Kidney (tissue), 14 donors: ENCODE results near the gene DNMBP. TPM values are rescaled to one million over a fixed set of nuclear protein-coding genes. Genes with fewer than 3 reads are reported as not detected.

ENCODE experiments used
- DNase-seq, 5 donors: peaks; one replicate each; pipeline ENCODE4 v3.0.0-alpha.2; 2013 to 2020
- FAIRE-seq: peaks from 2 replicates; lab custom pipeline; 2012; peaks lifted over from hg19 to GRCh38; lab: Jason Lieb, UNC
- H3K27ac ChIP-seq, 2 donors: one replicate each; pipeline ENCODE4 v1.7.0; 2013; ENCODE audit warnings: low read depth in 2 of 2, low read length in 2 of 2, inconsistent platforms in 1 of 2
- H3K27me3 ChIP-seq: one replicate; pipeline ENCODE4 v1.7.1; 2013; ENCODE audit warnings: low read length, inconsistent platforms; ENCODE audit not compliant: control insufficient read depth, insufficient read depth
- H3K36me3 ChIP-seq, 3 donors: one replicate each; pipeline versions ENCODE4 v1.7.0 to v1.7.1; 2013; ENCODE audit warnings: low read length in 3 of 3, control low read depth in 1 of 3, inconsistent platforms in 1 of 3; ENCODE audit not compliant: insufficient read depth in 3 of 3, control insufficient read depth in 2 of 3
- H3K4me1 ChIP-seq, 3 donors: one replicate each; pipeline versions ENCODE4 v1.7.0 to v1.7.1; 2013; ENCODE audit warnings: low read length in 3 of 3, inconsistent platforms in 1 of 3, low read depth in 1 of 3; ENCODE audit not compliant: control insufficient read depth in 2 of 3, insufficient read depth in 2 of 3
- H3K4me3 ChIP-seq, 3 donors: one replicate each; pipeline versions ENCODE4 v1.7.0 to v1.8.1; 2013; ENCODE audit warnings: low read length in 3 of 3, control low read depth in 1 of 3, inconsistent platforms in 1 of 3
- H3K9ac ChIP-seq, 3 donors: one replicate each; pipeline versions ENCODE4 v1.7.0 to v1.7.1; 2013; ENCODE audit warnings: low read length in 3 of 3, control low read depth in 1 of 3, inconsistent platforms in 1 of 3
- H3K9me3 ChIP-seq, 3 donors: one replicate each; pipeline versions ENCODE4 v1.7.0 to v1.7.1; 2013; ENCODE audit warnings: low read length in 3 of 3, control low read depth in 1 of 3, inconsistent platforms in 1 of 3; ENCODE audit not compliant: control insufficient read depth in 2 of 3, insufficient read depth in 1 of 3
- CTCF ChIP-seq: IDR thresholded peaks from 3 replicates; pipeline ENCODE4 v1.5.1; 2012; ENCODE audit warnings: mild to moderate bottlenecking, moderate library complexity, borderline replicate concordance; ENCODE audit not compliant: insufficient read depth; ENCODE audit errors: extremely low read depth
- intact Hi-C: fragments of 100-400 bp; cut with DNase I; formaldehyde crosslinking; loops from one replicate; pipeline ENCODE4 v1.11.1; 2022
- polyA plus RNA-seq: library from polyadenylated mRNA; stranded (reverse); fragments of 350-450 nt; fragmentation: Illumina TruSeq; extraction: RNeasy Lipid Tissue Mini Kit (QIAGEN cat#74804); gene quantifications from one replicate; pipeline ENCODE4 v1.2.3, GENCODE V29; 2014; ENCODE audit warnings: low read depth, low replicate concordance; ENCODE audit not compliant: insufficient read depth
- total RNA-seq: library from RNA; stranded (reverse); fragmentation: NEBNext Ultra II Directional; extraction: Animal tissue kit (Norgen Biotek cat#: 25700); gene quantifications from one replicate; pipeline ENCODE4 v1.2.1, GENCODE V29; 2021
- donor health status: control.
- donor health status: control.
- donor health status: control.
- donor health status: control.
- donor health status: control.
- donor health status: DM: yes; HTN: yes; CAD: no.
- donor health status: Normal renal cell carcinoma (clear cell type).

The DNMBP gene
- total and polyA plus RNA-seq, 2 donors from 2014 or later = 11.6 to 23.7 TPM

GRCh38 chr10:99981581-99982199 is 28.1 kb downstream of the DNMBP start:
- Histone ChIP-seq H3K9ac (no peak overlapping the region), H3K4me3 (peak overlapping the region in 1 of 3 donors; percentile 22), H3K36me3 (no peaks in the 10 kb centered on the region), H3K27ac (peak overlapping the region in 1 of 2 donors; percentile 28), H3K9me3 (no peaks in the 10 kb centered on the region), H3K27me3 (no peaks in the 10 kb centered on the region), H3K4me1 (peaks cover 10 to 34% (median 24%) of the 10 kb centered on the region in 3 donors)
- intact Hi-C loops = no loop called here
- DNase-seq (no peak), FAIRE-seq (no peak)
- no peak for TF ChIP-seq CTCF

GRCh38 chr10:99979066-99979685 is 30.6 kb downstream of the DNMBP start:
- TF ChIP-seq CTCF = no peak
- Histone ChIP-seq H3K27me3 (no peaks in the 10 kb centered on the region), H3K27ac (no peak overlapping the region), H3K4me3 (no peak overlapping the region), H3K36me3 (no peaks in the 10 kb centered on the region), H3K4me1 (peaks cover 10 to 34% (median 29%) of the 10 kb centered on the region in 3 donors), H3K9me3 (no peaks in the 10 kb centered on the region), H3K9ac (no peak overlapping the region)
- DNase-seq = no peak
- intact Hi-C loops = no loop called here
- no peak for FAIRE-seq

GRCh38 chr10:99977916-99978315 is 31.8 kb downstream of the DNMBP start:
- peaks cover 5 to 27% (median 26%) of the 10 kb centered on the region in 3 donors for H3K4me1 ChIP-seq
- intact Hi-C loops = no loop called here
- TF ChIP-seq CTCF = no peak
- no peak overlapping the region for H3K27ac ChIP-seq
- DNase-seq (no peak), FAIRE-seq (no peak)
- H3K4me3 ChIP-seq = no peak overlapping the region
- H3K9ac ChIP-seq = no peak overlapping the region
- no peaks in the 10 kb centered on the region for H3K9me3 ChIP-seq
- H3K27me3 ChIP-seq = no peaks in the 10 kb centered on the region
- no peaks in the 10 kb centered on the region for H3K36me3 ChIP-seq
